NCI-H345 treated with DMSO at 0.1 percent for 48 hours (cell line): Measurements from ENCODE around the gene ITGA8.
A peak's percentile ranks its signal among the peaks of the same experiment; 100 is the strongest.
"Not testable (repeated sequence)": the region's sequence is repeated elsewhere in the genome, so short reads cannot be mapped to it uniquely, and the experiment has no call there.

Experiments used
- DNase-seq: peaks from one replicate; lab custom pipeline; 2025; ENCODE audit not compliant: unreplicated experiment; lab: John Stamatoyannopoulos, UW

The ITGA8 gene

GRCh38 chr10:15719899-15720634 is at the start of gene ITGA8:
TSS of gene ITGA8 (minus strand) at chr10:15719922. CDS start at chr10:15719771, 151 bp downstream.
- DNase-seq, result no peak

- DNase-seq, result no peak
Observed at GRCh38 chr10:15764892-15765454, 45.3 kb upstream of the ITGA8 start.

GRCh38 chr10:15763006-15763405 is 43.3 kb upstream of the ITGA8 start:
- DNase-seq, result peak; percentile 10

GRCh38 chr10:15762239-15762638 is 42.5 kb upstream of the ITGA8 start:
- not testable (repeated sequence) for DNase-seq

- DNase-seq, result not testable (repeated sequence)
Observed at GRCh38 chr10:15761224-15761623, 41.5 kb upstream of the ITGA8 start.

- DNase-seq, result no peak
Observed at GRCh38 chr10:15760681-15761080, 41.0 kb upstream of the ITGA8 start.

GRCh38 chr10:15759265-15759664 is 39.5 kb upstream of the ITGA8 start:
- no peak for DNase-seq

GRCh38 chr10:15758618-15759017 is 38.9 kb upstream of the ITGA8 start:
- no peak for DNase-seq

- no peak for DNase-seq
Observed at GRCh38 chr10:15754937-15755336, 35.2 kb upstream of the ITGA8 start.

GRCh38 chr10:15751046-15751445 is 31.3 kb upstream of the ITGA8 start:
- no peak for DNase-seq

GRCh38 chr10:15748126-15748525 is 28.4 kb upstream of the ITGA8 start:
- DNase-seq, result no peak

- no peak for DNase-seq
Observed at GRCh38 chr10:15747632-15748031, 27.9 kb upstream of the ITGA8 start.

GRCh38 chr10:15745751-15746150 is 26.0 kb upstream of the ITGA8 start:
- DNase-seq, result no peak

- no peak for DNase-seq
Observed at GRCh38 chr10:15744217-15744865, 24.6 kb upstream of the ITGA8 start.

- no peak for DNase-seq
Observed at GRCh38 chr10:15743443-15743842, 23.7 kb upstream of the ITGA8 start.

- no peak for DNase-seq
Observed at GRCh38 chr10:15742836-15743235, 23.1 kb upstream of the ITGA8 start.

GRCh38 chr10:15742102-15742501 is 22.4 kb upstream of the ITGA8 start:
- no peak for DNase-seq

GRCh38 chr10:15741581-15741980 is 21.9 kb upstream of the ITGA8 start:
- DNase-seq, result no peak

- DNase-seq, result no peak
Observed at GRCh38 chr10:15740261-15740660, 20.5 kb upstream of the ITGA8 start.

- no peak for DNase-seq
Observed at GRCh38 chr10:15739254-15739970, 19.7 kb upstream of the ITGA8 start.

GRCh38 chr10:15738270-15738925 is 18.7 kb upstream of the ITGA8 start:
- no peak for DNase-seq
